T1000 (cell line): ENCODE results near the gene PHKB.
"Not testable (repeated sequence)": the region's sequence is repeated elsewhere in the genome, so short reads cannot be mapped to it uniquely, and the experiment has no call there.

Experiments used
- DNase-seq: peaks from one replicate; lab custom pipeline; 2025; ENCODE audit warnings: mixed read lengths; lab: John Stamatoyannopoulos, UW

PHKB gene

GRCh38 chr16:47625115-47625567, 164.0 kb downstream of the PHKB start:
- no peak for DNase-seq

DNA sequence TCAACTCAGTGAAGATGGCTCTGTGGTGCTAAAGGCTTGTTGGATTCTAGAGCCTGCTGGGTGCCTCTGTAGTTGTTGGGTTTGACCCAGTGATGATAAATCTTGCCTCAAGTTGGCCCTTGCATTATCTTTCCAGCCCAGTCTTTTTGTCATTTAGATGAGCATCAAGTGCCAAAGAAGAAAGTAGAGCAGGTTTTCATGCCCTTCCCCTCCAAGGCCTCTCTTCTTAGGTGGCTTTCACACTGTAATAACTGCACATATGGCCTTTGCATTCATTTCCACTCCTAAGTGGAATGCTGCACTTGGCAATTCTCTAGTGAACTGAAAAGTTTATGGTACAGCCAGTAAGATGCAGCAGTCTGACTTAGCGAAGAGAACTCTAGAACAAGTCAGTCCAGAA, 165.1 kb downstream of the PHKB start:
- DNase-seq = no peak

DNA sequence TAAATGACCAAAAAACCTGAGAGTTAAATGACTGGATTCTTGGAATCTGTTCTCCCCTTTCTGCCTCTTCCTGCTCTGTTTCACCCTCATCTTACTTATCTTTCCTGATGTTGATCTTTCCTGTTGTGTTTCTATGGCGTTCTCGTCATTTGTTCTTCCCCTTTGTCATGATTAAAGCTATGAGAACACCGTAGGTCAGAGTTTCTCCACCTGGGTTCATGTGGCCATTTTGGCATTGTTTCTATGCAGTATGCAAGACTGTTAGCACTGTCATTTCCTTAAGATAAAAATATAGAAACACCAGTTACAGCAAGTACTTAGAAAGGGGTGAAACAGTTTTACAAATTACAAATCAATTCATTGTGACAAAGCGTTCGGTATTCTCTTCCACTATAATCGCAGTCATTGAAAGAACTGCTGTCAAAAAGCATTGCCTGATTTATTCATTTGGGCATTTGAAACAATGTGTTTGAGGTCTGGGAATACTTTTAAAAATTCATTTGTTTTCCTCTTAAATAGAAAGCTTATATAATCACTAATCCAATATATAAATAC, 166.0 kb downstream of the PHKB start:
- no peak for DNase-seq

- DNase-seq = no peak
These were observed 166.6 kb downstream of the PHKB start for GRCh38 chr16:47627721-47628120.

DNA sequence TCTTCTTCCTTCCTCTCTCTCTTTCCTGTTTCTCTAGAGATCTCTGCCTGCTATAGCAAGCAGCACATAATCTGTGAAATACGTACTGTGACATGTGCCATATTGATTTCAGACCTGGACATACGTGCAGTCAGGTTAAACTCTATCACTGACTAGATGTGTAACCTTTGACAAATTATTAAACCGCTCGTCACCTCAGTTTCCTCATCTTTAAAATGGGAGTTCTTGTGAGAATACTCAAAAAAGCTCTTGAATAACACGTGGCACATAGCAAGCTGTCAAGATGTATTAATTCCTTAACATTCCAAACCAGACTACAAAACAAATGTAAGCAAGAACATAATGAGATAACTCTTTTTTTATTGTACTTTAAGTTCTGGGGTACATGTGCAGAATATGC, 170.0 kb downstream of the PHKB start:
- no peak for DNase-seq

DNA sequence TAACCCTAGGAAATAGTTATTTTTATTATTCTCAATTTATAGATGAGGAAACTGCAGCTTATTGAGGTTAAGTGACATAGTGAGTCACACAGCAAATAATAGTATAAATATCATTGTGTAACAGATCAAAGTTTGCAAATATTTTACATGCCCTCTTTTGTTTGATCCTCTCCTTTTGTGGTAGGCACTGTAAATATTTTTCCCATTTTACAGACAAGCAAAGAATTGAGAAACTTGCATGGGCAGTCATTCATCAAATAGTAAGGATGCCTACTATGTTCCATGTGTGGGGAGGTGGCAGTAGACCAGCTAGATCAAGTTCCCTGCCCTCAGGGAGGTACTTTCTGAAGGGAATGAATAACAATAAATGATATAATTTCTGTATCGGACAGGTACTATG, 173.0 kb downstream of the PHKB start:
- no peak for DNase-seq

DNA sequence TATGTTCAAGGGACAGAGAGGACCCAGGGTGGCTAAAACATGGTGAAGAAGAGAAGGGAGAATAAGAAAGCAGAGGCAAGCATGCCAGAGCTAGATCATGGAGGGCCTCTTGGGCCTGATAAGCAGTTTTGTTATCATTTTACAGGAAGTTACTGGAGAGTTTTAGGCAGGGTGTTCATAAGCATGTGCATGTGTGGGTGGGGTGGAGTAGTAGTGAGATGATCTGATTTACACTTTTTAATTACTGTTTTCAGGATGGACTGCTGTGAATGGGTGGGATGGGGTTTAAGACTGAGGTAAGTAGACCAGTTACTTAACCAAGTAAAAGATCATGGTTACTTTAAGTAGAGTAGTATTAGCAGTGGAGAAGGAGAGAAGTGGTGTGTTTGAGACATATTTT, 173.6 kb downstream of the PHKB start:
- no peak for DNase-seq

GRCh38 chr16:47636501-47637099, 175.5 kb downstream of the PHKB start:
- no peak for DNase-seq

GRCh38 chr16:47638175-47638574, 177.0 kb downstream of the PHKB start:
- no peak for DNase-seq

- DNase-seq = no peak
These were observed 179.5 kb downstream of the PHKB start for GRCh38 chr16:47640661-47641060.

DNA sequence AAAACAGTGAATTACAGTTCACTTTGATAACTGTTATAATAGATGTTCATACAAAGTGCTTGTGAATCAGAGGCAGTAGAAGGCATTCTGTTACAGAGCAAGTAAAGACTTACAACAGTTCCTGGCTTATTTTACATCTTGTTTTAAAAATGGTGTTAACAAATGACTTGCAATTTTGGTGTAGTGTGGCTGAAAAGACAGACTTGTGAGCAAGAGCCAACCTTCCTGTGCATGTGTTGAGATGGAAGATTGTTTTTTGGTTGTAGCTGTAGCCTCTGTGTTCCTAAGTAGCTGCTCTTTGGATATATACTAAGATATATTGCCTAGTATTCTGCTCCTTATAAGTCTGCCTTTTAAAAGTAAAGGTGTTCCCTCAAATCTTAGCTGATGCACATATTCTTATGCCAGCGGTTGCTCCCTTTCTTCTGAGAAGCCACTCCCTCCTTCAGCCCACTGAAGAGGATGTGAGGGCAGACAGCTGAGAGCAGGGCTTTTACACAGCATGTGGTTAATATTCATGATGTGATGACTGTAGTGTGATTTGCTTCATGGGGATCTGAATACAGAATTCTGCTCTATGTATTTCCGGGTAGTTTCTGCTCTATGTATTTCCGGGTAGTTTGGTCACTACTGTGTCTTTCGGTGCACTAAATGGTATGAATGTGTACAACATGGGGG, 182.3 kb downstream of the PHKB start:
- DNase-seq = no peak

DNA sequence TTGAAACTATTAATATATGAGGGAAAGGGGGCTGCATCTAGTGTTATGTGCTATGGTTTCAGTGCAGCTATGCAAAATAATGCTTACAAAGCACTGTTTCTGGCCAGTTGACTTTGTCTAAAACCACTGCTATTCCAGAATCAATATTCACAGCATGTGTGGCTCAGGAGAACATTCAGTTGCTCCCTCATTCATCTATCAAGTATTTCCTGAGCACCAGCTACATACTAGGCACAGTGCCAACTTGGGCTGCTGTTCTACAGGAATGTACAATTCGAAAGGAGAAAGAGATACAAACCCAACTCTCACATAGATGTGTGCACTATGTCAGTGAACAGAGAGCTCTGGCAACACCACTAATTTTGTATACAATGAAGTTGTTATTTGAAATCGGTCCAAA, 183.0 kb downstream of the PHKB start:
- DNase-seq = no peak

DNA sequence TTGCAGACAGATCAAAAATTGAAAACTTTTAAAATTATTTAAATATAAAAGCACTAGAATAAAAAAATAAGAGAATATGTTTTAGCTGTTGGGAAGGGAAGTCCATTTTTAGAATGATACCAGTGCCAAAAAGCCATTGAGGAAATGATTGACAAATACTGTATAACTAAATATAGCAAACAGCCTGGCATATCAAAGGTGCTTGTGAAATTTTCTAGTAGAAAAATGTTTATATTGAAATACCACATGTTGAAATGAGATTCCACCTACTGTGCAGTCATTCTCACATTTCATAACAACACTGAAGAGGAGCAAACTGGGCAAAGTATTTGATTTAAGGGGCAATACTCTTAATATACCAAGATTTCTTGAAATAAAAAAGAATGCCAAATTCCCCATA, 183.5 kb downstream of the PHKB start:
- no peak for DNase-seq

DNA sequence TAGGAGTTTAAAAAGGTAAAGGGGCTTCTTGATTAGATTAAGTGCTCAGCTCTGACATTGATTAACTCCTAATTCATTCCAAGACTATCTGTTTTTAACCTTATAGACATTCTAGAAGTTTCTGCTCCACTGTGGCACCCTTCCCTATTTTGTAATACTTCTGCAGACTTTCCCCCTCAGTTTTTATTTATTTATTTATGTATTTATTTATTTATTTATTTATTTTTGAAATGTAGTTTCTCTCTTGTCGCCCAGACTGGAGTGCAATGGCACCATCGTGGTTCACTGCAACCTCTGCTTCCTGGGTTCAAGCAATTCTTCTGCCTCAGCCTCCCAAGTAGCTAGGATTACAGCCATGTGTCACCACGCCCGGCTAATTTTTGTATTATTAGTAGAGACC, 185.8 kb downstream of the PHKB start:
- DNase-seq = no peak

GRCh38 chr16:47657032-47657431, 195.9 kb downstream of the PHKB start:
- DNase-seq = no peak

DNA sequence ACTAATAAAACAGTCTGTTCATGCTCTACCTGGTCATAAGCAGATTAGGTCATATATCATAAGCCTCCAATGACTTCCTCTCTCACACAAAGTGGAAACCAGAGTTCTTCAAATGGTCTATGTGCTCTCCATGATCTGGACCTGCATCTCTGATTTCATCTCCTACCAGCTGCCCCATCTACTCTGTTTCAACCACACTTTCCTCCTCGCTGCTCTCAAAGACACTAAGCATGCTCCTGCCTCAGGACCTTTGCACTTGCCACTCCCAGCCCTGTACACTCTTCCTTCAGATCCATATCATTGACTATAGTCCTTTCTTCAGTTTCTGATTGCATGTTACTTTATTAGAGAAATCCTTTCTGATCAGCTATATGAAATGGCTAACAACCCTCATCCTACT, 196.8 kb downstream of the PHKB start:
- DNase-seq = no peak

- DNase-seq = no peak
These were observed 199.4 kb downstream of the PHKB start for GRCh38 chr16:47660540-47660939.

- no peak for DNase-seq
These were observed 203.7 kb downstream of the PHKB start for GRCh38 chr16:47664653-47665325.

DNA sequence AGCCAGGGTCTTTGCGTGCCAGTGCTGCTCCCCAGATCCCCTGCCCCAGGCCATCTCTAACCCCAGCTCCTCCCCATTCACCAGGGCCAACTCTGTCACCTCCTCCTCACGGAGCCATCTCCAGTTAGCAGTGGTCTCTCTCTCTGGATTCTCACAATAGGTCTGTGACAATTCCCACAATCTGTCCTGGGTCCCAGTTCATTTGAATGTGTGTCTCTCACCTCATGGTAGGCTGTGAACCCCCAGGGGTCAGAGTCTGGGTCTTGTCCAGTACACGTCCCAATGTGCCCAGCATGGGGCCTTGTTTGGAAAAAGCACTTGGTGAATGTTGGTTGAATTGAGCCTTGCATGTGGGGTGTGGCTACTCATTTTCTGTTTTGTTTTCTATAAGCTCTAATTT, 205.3 kb downstream of the PHKB start:
- no peak for DNase-seq

- no peak for DNase-seq
These were observed 206.8 kb downstream of the PHKB start for GRCh38 chr16:47667956-47668355.

- DNase-seq = no peak
These were observed 211.3 kb downstream of the PHKB start for GRCh38 chr16:47672475-47672874.

GRCh38 chr16:47676635-47677177, 215.6 kb downstream of the PHKB start:
- no peak for DNase-seq

- DNase-seq = not testable (repeated sequence)
These were observed 220.4 kb downstream of the PHKB start for GRCh38 chr16:47681571-47681970.
